Fibroblast of lung (primary cell): ENCODE measurements around the gene PRKCSH.

Experiments used
- EZH2 ChIP-seq: IDR thresholded peaks from 2 replicates; pipeline ENCODE4 v1.5.1; 2012; ENCODE audit warnings: low read length, control low read depth, mild to moderate bottlenecking; ENCODE audit errors: missing control alignments
- TF ChIP-seq, protein P1 (sequence below), 2 donors: IDR thresholded peaks in 1 of 2; conservative IDR thresholded peaks in 1 of 2; 1 replicate in 1 of 2; 2 replicates in 1 of 2; pipeline ENCODE4 v1.5.1; 2011 to 2012; ENCODE audit warnings: low read length in 2 of 2, control low read depth in 1 of 2, inconsistent platforms in 1 of 2, low read depth in 1 of 2, mild to moderate bottlenecking in 1 of 2

DNA sequence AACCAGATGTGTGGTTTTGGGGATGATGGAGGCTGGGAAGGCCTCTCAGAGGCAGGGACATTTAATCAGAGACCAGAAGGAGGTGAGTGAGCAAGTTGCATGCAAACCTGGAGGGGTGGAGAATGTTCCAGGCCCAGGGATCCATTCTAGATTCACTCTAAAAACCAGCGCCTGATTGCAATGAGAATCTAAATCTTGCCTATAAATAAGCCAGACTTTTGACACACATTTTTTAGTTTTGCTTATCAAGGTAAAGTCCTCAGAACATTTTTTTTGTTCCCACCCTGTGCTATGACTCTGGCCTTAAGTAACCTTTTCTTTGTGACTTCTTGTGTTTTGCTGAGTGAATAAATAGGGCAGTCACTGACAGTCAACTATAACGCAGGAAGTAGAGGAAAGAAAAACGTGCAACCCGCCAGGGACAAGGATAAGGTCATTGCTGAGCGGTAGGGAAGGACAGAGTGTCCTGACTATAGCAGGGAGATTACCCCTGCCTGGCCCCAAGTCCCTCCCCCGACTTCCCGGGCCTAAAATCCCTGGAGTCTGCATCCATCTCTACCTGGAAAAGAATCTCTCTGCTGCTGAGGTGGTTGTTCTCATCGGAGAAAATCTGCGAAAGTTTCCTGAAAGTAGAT lies 30.7 kb upstream of the PRKCSH start:
- TF ChIP-seq, protein P1, sequence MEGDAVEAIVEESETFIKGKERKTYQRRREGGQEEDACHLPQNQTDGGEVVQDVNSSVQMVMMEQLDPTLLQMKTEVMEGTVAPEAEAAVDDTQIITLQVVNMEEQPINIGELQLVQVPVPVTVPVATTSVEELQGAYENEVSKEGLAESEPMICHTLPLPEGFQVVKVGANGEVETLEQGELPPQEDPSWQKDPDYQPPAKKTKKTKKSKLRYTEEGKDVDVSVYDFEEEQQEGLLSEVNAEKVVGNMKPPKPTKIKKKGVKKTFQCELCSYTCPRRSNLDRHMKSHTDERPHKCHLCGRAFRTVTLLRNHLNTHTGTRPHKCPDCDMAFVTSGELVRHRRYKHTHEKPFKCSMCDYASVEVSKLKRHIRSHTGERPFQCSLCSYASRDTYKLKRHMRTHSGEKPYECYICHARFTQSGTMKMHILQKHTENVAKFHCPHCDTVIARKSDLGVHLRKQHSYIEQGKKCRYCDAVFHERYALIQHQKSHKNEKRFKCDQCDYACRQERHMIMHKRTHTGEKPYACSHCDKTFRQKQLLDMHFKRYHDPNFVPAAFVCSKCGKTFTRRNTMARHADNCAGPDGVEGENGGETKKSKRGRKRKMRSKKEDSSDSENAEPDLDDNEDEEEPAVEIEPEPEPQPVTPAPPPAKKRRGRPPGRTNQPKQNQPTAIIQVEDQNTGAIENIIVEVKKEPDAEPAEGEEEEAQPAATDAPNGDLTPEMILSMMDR (conservative IDR thresholded peaks at IDR 0.05 in 1 of 2, IDR thresholded peaks at IDR 0.05 in 1 of 2; ENCODE audit: low read depth in 1 of 2, low read length in 2 of 2), result no peak
- no peak for TF ChIP-seq EZH2
